G401 (cell line): Measurements from ENCODE around the gene TBPL1. TPM values are rescaled to one million over a fixed set of nuclear protein-coding genes. Genes with fewer than 3 reads are reported as not detected.
"Not testable (repeated sequence)": the region's sequence is repeated elsewhere in the genome, so short reads cannot be mapped to it uniquely, and the experiment has no call there.

Experiments
- DNase-seq: peaks from one replicate; pipeline ENCODE4 v3.0.0-alpha.2; 2015; ENCODE audit warnings: low spot score
- in situ Hi-C: cut with HindIII; loops from 2 replicates; pipeline ENCODE4 v1.10.0; 2016; ENCODE audit warnings: low sequenced_read_pairs, mixed read lengths
- total RNA-seq: library from RNA; depleted of rRNA; stranded (reverse); fragments of >200 nt; shearing (Covaris generic); gene quantifications from 2 replicates; pipeline ENCODE4 v1.2.3, GENCODE V29; 2014; rRNA removed

Gene TBPL1
- total RNA-seq, result 21.0 and 22.2 TPM in 2 replicates

GRCh38 chr6:133952815-133953633 is at the start of gene TBPL1:
TBPL1 (plus strand) TSS chr6:133953224; CDS start chr6:133980126, 26,902 bp downstream.
- in situ Hi-C loops, result no loop called here
- peak; percentile 98 for DNase-seq

GRCh38 chr6:133903855-133904254 is 49.2 kb upstream of the TBPL1 start:
- no peak for DNase-seq
- in situ Hi-C loops, result no loop called here

- in situ Hi-C loops, result no loop called here
- DNase-seq, result no peak
Observed at GRCh38 chr6:133906050-133906449, 47.0 kb upstream of the TBPL1 start.

- in situ Hi-C loops, result no loop called here
- peak; percentile 94 for DNase-seq
Observed at GRCh38 chr6:133916650-133917151, 36.3 kb upstream of the TBPL1 start.

DNA sequence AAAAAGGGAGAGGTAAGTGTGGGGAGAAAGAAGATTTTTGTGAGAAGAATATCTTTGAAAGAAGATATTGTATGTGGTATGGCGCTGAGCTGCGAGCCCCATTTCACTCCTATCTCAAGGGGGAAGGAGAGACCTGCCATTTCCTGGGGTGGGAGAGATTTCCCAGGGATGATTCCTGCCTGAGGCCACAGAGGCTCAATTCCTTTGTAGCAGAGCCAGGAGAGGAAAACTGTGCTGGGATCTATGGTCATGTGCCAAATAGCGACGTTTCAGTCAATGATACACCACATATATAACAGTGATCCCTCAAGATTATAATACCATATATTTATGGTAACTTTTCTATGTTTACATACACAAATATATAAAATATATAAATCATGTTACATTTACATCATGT is 35.2 kb upstream of the TBPL1 start:
- in situ Hi-C loops, result no loop called here

GRCh38 chr6:133918208-133918930 is 34.7 kb upstream of the TBPL1 start:
- no peak for DNase-seq
- in situ Hi-C loops, result no loop called here

More for the DNA sequence above, 35.2 kb upstream of the TBPL1 start:
- no peak for DNase-seq

DNA sequence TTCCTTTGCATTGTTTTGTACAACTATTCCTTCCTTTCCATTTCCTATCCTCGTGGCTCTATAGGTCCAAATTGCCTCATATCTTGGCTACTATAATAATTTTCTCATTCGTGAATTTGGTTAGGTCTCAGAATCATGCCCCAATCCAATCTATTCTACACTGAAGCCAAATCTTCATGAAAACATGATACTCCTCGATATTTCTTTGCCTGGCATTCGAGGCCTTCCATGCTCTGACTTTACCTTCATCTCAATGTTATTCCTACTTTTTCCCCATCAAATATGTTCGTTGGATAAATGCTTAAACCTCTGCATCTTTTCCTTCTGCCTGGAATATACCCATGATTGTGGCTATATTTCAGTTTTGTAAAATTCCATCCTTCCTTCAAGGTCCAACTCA is 33.7 kb upstream of the TBPL1 start:
- in situ Hi-C loops, result no loop called here

GRCh38 chr6:133921249-133921859 is 31.7 kb upstream of the TBPL1 start:
- in situ Hi-C loops, result no loop called here
- peak; percentile 80 for DNase-seq

More for the DNA sequence above, 33.7 kb upstream of the TBPL1 start:
- DNase-seq, result no peak

DNA sequence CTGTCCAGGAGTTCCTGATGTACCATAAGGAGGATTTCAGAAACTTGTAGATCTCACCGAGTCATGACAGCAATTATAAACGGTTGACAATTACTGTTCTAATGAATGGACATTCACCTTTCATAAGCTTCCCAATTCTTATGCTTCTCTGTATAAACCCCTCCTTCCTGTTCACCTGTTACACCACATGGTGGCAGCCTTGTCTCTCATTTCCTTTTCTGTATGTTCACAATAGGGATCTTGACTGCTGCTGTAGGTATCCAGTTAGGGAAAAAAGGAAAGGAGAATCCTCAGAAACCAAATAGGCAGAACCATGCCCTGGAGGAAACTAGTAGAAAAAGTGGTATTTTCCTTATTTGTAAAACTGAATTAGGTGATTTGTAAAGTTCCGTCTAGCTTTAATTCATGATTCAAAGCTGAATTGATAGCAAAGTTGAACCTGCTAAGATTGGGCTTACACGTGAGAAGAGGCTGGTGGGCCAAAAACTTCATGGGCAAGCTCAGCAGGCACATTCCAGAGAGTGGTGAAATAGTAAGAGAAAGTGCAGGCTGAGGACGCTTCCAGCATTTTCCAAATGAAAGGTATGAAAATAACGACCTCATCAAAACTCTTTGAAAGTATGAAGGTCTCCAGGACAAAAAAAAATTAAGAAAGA is 29.0 kb upstream of the TBPL1 start:
- peak; percentile 94 for DNase-seq
- in situ Hi-C loops, result no loop called here

- in situ Hi-C loops, DNase-seq: not testable (repeated sequence)
Observed at GRCh38 chr6:133931221-133931620, 21.8 kb upstream of the TBPL1 start.

- DNase-seq, in situ Hi-C loops: not testable (repeated sequence)
Observed at GRCh38 chr6:133936352-133936751, 16.7 kb upstream of the TBPL1 start.

DNA sequence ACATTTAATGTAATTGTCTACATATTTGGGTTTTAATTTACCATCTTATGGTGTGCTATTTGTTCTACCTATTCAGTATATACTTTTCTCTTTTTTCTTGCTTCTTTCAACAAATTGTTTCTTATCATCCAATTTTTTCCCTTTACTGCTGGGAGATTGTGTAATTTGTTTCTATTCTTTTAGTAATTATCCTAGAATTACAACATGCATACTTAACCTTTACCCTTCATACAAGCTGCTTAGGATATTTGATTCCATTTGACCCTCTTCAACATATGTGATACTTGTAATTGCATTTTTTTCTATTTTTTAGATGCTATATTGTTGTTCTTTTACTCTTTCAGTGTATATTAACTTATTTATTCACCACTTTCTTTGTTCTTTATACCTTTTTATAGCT is 15.1 kb upstream of the TBPL1 start:
- no peak for DNase-seq
- in situ Hi-C loops, result no loop called here

DNA sequence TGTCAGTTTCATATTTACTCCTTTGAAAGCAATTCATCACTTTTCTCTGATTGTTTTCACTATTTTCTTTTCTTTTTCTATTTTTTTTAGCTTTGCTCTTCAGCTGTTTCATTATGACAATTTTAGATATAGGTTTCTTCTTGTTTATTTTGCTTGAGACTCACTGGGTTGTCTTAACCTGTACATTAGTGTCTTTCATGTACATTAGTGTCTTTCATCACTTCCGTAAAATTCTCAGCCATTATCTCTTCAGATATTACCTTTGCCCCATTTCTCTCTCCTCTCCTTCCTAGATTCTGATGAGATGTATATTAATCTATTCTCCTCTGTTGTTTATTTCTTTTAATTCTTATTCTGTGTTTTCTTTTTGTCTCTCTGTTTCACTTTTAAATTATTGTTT is 14.5 kb upstream of the TBPL1 start:
- in situ Hi-C loops, result no loop called here
- no peak for DNase-seq

DNA sequence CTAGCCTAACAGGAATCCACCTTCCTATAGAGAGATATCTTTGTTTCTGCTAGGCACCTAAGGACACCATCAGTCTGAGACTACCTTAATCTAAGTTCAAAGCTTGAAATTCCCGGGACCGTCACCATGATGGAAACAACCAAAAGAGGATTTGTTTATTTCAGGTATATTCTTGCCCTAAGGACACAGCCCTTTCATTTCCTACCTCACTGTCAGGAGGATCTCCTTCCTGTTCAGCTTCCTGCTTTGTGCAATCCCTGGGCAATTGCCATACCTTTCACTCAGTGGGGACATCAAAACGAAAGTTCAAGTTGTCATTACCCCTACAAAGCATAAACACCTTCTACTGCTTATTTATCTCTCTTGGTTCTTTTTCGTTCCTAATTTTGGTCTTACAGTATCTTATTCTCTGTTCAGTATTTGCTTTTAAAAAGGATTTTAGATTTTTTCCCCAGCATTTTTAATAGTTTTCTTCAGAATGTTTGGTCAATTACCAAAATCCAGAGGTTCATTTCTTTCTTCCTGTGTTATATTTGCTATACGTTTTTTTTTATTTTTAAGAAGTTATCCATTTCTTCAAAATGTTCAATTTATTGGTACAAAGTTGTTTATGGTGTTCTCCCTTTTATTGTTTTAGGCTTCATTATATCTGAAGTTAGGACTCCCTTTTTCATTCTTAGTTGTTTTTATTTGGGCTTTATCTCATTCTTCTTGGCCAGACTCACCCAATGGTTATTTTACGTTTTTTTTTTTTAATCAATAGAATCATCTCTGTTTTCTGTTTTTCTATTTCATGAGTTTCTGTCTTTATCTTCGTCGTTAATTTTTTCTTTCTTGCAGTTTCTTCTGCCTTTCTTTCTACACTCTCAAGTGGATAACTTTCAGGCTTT is 13.0 kb upstream of the TBPL1 start:
- DNase-seq, result no peak
- in situ Hi-C loops, result no loop called here

GRCh38 chr6:133945158-133945557 is 7.9 kb upstream of the TBPL1 start:
- no peak for DNase-seq

DNA sequence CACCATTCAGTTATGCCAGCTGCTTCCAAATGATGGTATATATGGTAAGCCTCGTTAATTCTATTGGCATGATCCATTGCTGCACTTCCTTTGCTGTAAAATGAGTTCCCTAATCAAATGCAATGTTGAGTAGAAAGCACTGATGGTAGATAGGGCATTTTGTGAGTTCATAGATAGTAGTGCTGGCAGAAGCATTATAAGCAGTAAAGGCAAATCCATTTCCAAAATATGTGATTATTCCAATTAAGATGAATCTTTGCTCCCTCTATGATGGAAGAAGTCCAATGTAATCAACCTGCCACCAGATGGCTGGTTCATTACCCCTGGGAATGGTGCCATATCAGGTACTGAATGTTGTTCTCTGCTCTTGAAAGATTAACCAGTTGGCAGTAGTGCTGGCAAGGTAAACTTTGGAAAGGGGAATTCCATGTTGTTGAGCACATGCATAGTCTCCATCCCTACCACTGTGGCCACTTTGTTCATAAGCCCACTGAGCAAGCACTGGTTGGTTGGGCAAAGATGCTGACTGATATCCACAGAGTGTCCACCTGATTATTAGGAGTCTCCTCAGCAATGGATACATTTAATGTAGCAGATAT is 5.6 kb upstream of the TBPL1 start:
- in situ Hi-C loops, result no loop called here
- peak; percentile 86 for DNase-seq

More at GRCh38 chr6:133945158-133945557, 7.9 kb upstream of the TBPL1 start:
- in situ Hi-C loops, result no loop called here

DNA sequence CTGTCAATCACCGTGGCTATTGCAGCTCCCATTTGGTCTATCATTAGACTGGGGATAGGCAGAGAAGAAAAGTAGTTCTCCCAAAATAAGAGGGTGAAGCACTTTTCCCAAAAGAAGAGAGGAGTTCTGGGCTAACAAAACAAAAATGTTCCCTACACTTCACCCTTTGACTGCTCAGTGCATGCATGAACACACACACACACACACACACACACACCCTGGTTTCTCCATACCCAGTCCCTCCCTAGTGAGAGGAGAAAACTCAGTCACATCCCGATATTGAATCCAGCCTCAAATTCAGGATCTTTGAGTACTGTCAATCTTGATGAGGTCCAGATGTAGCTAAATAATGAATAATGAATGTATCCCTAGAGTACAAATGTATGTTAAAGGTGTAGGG is 4.6 kb upstream of the TBPL1 start:
- no peak for DNase-seq
- in situ Hi-C loops, result no loop called here

- in situ Hi-C loops, result no loop called here
- peak; percentile 50 for DNase-seq
Observed at GRCh38 chr6:133951227-133951626, 1.8 kb upstream of the TBPL1 start.
